Iris pigment epithelial cell (primary cell): ENCODE data around the gene CLK4.
A peak's percentile ranks its signal among the peaks of the same experiment; 100 is the strongest.

Experiments
- DNase-seq: peaks from one replicate; pipeline ENCODE4 v3.0.0-alpha.2; 2011; ENCODE audit warnings: low read depth

The CLK4 gene

DNA sequence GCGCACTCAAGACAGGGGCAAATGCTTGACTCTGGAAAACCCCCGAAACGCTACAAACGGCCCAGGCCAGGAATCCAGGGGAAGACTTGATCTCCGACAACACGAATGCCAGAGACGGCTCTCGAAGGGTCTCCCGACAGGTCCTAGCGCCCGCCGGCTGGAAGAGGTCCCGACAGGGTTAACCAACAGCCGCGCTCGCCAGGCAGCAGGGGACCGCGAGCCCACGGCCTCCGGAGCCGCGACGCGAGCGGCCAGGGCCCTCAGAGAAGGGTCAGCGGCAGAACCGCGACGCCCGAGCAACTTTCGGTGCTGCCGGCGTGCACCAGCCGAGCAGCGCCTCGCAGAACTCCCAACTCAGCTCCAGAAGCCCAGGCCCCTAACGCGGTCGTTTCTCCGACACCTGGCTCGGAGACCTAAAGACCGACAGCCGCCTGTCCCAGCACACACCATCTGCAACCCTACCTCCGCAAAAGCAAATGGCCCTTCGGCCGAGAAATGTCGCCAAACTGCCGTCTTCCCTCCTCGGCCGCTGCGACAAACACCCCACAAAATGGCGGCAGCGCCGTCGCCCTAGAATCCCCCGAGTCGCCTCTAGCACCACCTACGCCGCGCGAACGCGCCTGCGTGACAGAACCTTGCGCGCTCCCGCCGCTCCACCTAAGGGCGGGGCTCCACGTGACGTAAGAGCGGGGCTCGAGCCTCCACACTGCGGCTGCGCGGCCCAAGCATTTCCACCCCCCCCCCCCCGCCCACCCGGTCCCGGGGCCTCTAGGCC lies at the start of gene CLK4:
TSS of gene CLK4 (minus strand) at position 567 of the 775 bp plus-strand sequence. CDS start 3,634 bp downstream, outside the sequence.
- DNase-seq = peak; percentile 92

DNA sequence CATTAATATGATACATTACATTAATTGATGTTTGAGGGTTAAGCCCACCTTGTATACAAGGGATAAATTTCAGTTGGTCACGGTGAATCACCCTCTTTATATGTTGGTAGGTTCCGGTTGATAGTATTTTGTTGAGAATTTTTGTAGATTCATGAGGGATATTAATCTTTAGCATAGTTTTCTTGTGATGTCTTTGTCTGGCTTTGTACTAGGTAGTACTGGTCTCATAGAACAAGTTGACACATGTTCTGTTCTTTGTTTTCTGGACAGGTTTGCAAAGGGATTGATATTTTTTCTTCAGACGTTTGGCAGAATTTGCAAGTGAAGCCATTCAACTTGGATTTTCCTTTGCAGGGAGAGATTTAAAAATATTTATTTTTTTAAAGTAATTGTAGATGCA lies 49.1 kb upstream of the CLK4 start:
- peak; percentile 71 for DNase-seq

DNA sequence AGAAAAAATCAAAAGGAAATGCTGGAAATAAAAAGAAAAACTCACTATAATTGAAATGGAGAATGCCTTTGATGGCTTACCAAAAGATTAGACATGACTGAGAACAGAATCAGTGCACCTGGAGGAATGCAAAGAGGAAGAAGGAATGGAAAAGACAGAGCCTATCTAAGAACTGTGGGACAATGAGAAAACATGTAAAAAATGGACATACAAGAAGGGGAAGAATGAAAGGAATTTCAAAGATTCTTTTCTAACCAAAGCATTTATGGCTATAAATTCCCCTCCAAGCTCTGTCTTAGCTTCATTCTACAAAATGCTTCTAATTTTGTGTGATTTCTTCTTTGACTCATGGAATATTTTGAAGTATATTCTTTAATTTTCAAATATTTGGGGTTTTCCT lies 47.5 kb upstream of the CLK4 start:
- peak; percentile 70 for DNase-seq

DNA sequence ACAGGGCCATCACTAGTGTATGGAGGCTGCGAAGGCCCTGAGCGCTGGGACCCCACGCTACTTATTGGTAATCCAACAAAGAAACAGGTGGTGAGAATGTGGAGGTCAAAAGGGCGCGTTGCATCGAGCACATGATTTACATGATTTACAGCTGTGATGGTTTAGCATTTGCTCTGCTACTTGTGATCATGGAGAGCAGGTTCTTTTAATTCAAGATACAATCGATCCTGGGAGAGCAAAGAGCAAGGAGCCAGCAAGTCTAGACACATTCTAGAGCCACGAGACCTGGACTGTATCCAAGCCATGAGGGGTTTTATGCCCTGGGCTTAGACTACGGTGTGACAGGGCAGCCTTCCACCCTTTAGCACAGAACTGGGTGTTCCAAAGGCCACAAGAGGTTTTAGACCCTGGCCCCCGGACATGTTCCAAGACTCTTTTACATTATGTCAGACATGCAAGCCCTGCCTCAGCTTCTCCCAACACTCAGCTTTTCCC lies 47.0 kb upstream of the CLK4 start:
- peak; percentile 37 for DNase-seq

DNA sequence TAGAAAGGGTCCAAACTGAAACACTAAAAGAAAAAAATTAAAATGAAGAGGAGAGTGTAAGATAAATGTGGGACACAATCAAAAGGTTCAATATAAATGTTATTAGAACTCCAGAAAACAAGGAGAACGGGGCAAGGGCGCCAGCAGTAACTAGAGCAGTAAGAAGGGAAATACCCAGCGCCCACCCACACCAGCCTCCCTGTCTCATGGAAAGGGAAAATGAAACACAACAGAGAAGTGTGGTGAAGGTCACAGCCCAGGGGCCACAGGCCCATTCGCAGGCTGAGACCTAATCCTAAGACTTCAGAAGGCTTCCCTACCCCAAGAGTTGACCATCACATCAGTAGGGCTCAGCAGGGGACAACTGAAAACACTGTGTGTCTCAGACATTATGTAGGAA lies 45.8 kb upstream of the CLK4 start:
- DNase-seq = no peak

DNA sequence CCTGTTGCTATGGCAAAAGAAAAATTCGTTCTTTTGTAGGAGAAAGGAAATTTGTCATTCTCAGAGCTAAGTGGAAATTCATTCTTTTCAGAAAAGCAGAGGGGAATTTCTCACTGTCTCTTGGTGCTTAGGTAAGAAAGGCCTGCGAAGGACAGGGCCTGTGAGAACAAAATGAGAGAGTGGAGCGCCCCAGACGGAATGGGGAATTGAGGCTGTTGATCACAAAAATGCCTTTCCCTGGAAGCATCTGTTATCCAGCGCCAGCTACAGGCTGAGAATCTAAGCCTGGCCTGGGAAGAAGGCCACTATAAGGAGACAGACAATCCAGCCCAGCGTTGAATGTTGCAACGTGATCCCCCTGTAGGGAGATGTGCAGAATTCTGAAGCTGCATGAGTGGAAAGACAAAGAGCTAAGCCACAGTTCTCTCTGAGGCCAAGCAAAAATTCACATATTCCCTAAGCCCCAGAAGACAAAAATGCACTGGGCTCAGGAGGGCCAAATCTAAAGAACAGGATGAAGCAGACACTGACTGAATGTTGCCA lies 44.8 kb upstream of the CLK4 start:
- peak; percentile 16 for DNase-seq

DNA sequence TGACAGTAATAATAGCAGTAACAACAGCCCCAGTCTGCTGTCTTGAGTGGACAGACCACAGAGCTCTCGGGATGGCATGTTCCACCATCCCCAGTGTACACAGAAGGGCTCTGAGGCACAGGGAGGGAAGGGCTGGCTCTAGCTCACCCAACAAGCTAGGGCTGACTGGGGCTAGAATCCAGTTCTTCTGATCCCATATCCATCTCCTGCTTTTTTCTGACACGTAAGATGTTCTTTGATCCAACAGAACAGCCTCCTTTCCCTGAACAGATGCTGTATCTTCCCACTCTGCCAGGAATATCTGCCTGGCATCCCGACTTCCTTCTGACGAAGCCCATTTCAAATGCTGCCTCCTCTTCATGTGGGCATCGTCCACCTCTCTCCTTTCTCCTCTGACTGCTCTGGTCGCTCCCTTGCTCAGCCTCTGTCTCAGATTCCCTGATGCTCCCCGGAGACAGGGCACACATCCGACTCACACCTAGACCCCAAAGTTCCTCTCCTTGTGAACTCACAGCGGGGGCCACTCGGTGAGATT lies 43.6 kb upstream of the CLK4 start:
- no peak for DNase-seq

DNA sequence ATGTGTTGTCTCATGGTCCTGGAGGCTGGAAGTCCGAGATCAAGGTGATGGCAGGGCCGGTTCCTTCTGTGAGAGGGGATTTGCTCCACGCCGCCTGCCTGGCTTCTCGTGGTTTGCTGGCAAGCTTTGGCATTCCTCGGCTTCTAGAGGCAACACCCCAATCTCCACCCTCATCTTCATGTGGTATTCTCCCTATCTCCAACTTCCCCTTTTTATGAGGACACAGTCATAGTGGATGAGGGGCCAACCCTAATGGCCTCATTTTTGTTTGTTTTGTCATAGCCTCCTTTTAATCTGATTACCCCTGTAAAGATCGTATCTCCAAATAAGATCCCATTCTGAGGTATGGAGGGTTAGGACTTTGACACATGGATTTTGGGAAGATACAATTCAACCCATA lies 41.7 kb upstream of the CLK4 start:
- no peak for DNase-seq

DNA sequence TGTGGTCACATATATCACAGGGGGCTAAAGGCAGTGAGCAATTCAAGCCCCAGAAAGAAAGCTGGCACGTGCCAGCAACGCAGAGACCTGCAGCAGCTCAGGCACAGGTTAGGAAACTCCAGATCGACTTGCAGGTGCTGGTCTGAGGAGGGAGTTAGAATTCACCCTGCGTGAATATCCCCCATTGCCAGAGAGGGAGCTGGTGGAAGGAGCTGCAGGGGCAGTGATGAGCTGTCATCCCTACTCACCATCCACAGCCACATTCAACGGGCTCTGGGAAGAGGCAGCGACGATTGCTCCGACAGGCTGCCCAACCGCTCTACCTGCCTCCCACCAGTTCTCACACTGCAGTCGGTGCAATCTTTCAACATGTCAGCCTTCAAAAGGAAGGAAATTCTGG lies 40.8 kb upstream of the CLK4 start:
- no peak for DNase-seq

DNA sequence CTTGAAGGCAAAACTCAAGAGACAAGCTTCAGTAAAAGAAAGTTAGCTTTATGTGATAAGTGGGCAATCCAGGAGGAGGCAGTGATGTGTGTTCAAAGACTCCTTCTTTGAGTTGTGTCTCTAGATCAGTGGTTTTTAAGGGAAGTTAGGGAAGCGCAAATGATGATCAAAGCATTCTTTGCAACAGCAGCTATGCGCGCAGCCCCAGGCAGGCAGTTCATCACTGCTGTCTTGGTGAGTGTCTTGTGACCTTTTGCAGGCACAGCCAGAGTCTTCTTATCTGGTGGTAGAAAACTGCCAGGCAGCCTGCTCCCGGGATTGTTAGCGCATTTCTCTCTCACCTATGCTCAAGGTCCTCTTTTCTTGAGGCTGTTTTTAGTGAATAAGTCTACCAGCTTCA lies 40.3 kb upstream of the CLK4 start:
- no peak for DNase-seq

DNA sequence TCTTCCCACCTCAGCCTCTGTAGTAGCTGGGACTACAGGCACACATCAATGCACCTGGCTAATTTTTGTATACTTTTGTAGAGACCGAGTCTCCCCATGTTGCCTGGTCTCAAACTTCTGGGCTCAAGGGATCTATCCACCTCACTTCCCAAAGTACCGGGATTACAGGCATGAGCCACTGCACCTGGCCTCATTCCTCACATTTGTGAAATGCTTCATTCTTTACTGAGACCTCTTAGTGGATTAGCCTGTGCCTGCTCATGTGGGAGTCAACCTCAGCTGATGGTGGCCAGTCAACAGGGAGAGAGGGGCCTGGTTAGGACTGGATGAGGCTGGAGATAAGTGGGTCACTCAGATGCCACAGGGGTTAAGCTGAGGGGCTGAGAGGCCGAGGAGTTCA lies 37.3 kb upstream of the CLK4 start:
- DNase-seq = no peak

DNA sequence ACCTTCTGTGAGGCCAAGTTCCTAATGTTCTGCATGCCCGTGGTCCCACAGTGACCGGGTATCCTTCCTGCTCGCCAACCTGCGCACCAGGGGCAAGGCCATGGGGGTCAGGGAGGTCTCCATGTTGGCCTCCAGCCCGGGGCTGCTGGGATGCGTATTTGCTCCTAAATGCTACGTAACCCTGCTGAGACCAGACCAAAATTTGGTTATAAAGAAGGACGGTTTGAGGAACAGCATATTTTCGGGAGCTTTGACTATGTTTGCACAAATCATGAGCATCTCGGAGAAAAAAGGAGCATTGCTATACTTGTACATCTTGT lies 35.7 kb upstream of the CLK4 start:
- no peak for DNase-seq

DNA sequence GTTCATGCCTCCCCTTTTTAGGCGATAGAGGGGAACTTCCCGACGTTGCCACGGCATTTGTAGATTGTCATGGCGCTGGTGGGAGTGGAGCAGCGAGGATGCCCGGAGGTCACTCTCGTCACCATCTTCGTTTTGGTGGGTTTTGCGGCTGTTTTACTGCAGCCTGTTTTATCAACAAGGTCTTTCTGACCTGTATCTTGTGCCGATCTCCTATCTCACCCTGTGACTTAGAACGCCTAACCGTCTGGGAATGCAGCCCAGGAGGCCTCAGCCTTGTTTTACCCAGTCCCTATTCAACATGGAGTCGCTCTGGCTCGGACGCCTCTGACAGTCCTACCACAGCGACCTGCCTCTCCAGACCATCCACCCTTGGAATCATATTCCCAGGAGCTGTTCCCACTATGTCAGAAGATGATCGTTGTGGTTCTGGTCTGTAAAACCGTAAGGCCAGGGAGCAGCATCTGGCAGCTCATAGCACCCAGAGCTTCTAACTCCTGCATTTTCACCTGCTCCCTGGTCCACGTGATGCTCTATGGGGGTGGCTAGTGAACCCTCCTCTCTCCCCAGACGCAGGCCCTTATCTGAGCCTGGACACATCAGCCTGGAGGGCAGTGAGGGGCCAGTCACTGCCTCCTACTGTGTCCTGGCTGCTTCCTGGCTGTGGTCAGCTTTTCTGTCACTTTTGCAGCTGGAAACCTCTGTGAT lies 35.1 kb upstream of the CLK4 start:
- no peak for DNase-seq

DNA sequence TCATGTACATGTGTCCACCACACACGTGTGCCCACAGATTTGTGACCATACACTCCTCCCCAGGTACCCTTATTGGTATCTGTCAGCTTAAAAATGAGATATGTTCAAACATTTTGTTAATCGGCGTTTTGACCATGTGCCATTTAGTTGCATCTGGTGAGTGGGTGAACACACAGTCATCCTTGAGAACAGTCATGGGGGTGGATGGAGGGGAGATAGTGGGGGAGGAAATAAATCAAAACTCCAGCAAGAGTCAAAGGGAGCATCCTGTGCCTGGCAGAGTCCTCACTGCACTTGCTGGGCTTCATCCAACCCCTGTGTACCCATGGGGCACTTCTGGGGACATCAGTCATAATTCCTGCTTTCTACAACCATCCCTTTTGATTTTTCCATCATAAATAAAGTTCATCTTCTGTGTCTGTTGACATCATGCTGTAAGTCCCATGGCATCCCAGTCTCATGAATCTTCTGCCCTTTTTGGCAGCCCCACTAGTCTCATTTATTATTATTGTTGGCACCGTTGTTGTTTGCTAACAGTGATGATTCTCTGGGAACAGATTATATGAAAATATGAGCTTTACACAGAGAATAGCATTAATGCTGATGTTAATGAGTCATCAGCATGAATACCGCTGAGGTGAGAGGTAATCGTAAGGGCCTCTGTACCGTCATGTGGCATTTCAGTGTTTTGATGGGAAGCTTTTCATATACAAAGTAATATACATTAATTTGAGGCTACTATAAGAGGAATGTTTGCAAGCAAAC lies 24.4 kb upstream of the CLK4 start:
- DNase-seq = peak; percentile 94

DNA sequence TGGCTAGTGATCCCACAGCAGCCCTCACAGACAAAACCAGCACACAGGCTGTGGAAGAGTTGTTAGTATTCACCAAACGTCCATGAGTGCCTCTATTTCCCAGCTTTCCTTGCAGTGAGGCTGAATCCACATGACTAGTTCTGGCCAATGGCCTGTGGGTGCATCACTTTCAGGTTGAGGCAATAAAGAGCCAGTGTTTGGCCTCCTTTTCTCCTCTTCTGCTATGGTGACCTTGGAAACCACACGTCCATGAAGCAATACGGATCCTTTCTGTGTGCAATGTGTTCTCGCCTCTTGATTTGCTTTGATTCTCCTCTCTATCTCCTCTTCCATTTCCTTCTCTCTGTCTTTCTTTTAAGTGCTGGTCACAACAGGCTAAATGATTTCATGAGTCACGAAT lies 23.4 kb upstream of the CLK4 start:
- DNase-seq = no peak

DNA sequence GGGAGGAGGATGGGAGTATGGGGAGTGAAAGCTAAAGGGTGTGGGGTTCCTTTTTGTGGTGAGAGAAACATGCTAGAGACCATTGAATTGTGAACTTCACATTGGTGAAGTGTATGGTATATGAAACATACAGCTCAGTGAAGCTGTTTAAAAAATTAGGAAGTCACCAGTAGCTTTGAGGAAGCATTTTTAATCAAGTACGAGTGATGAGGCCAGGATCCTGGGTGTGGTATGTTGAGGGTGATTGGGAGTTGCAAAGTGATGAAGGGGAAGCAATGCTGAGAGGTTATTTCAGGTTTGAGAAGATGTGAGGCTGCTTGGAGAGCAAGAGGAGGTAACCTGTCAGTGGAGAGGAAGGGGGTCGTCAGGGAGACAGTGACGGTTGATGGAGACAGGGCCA lies 22.7 kb upstream of the CLK4 start:
- DNase-seq = no peak

DNA sequence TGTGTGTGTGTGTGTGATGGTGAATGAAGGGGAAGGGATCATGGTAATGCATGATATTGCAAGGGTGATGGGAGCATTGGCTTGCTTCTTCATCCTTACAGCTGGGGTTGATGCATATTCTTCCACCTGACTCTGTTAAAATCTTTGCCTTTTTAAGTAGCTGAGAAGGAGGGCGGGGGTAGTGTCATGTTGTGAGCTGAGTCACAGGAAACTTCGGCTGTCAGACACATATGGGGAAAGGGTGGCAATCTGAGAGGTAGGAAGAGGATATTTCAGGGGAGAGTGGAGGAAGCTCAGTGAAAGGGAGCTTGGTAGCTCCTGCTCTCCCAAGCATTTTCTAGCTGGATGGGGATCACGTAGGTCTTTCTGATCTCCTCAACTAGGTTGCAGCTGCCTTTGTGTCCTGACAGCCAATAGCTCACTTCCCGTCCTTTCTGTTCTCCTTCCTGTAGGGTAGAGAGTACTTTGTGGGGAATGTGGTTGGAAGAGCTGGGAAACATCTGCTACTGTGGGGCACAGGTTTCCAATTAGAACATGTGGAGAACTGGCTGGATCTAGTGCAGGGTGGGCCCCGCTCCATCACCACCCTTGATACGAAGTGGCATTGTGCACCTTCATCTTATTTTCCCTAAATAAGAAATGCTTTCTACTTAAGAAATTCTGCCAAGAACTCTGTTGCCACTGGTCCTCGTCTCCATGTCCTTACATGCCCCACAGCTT lies 18.1 kb upstream of the CLK4 start:
- peak; percentile 74 for DNase-seq

DNA sequence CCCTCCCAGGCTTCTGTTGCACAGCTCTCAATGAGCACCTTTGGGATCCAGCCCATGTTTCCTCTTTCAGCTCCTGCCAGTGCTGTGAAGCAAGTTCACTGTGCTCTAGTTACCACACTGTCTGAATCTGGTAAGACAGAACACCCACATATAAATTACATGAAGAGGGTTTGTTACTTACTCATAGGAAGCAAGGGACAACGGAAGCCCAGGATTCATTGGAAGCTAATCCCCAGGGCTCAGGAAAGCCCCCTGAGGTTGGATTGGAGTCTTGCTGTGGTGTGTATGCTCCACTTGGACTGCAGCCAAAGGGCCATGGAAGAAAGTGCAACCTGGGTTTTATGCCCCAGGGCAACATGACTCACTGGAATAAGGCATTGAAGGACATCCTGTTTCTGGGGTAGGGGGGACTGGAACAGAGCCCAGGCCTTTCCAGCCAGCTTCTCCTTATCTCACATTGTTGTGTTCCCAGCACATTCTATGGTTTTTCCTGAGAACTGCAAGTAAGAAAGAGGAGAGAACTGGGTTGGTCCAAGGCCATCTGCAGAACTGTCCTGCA lies 15.6 kb upstream of the CLK4 start:
- DNase-seq = peak; percentile 95

DNA sequence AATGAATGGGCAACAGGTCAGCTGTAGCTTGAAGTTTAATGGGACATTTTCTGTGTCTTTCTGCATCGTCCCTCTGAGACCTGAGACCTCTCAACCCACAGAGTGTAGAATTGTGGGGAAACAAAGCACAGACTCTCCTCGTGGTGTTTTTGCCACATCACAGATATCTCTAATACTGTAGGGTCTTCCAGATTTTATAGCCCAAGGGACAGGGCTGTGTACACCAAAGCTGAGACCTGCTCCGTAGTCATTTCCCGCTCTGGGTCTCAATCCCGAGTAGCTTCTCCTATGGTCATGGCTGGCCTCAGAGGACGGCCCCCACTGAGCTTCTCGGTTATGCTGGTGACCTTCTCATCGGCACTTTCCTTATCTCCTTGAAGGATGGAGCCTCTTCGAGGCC lies 14.9 kb upstream of the CLK4 start:
- DNase-seq = no peak

DNA sequence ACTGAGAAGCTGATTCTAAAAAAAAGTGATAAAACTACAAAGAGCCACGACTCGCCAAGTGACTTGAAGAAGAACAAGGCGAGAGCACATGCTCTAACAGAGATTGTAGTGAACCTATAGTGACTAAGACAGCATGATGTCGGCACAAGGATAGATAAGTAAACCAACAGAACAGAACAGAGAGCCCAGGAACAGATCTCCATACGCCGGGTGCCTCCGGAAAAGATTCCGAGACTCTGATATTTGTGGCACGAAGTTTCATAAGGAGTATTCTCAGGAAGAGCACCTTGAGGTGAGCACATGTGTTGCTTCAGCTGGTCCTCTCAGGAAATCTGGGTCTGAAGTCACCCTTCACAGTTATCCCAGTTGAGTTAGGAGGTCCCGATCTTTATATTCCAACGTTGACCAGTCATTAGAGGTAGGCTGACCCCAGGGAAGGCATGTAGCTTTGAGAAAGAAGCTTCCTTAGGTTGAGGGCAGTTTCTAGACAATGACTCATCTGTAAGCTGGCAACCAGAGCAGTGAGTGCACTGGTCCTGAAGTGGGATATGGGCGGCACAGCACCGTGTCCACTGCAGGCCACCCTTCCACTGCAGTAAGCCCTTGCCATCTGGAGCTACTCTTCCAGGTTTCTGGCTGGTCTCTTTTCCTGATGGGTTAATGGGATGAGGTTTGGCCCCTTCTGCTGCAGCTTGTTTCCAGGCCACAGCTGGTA lies 13.6 kb upstream of the CLK4 start:
- peak; percentile 40 for DNase-seq
